CD4-positive, alpha-beta T cell treated with Interleukin-6 at 100 ng/mL for 8 hours (primary cell): ENCODE data around the gene GRM7.

ENCODE experiments used
- DNase-seq: peaks from one replicate; pipeline ENCODE4 v3.0.0-alpha.2; 2020; ENCODE audit warnings: mixed read lengths, low spot score

GRM7 gene

GRCh38 chr3:6971933-6972332, 111.0 kb downstream of the GRM7 start:
- no peak for DNase-seq

- DNase-seq = no peak
Observed at GRCh38 chr3:6985848-6986247, 124.9 kb downstream of the GRM7 start.

- no peak for DNase-seq
Observed at GRCh38 chr3:6989608-6990291, 128.8 kb downstream of the GRM7 start.

GRCh38 chr3:6994081-6994668, 133.3 kb downstream of the GRM7 start:
- DNase-seq = no peak

GRCh38 chr3:7000501-7000900, 139.6 kb downstream of the GRM7 start:
- DNase-seq = no peak

DNA sequence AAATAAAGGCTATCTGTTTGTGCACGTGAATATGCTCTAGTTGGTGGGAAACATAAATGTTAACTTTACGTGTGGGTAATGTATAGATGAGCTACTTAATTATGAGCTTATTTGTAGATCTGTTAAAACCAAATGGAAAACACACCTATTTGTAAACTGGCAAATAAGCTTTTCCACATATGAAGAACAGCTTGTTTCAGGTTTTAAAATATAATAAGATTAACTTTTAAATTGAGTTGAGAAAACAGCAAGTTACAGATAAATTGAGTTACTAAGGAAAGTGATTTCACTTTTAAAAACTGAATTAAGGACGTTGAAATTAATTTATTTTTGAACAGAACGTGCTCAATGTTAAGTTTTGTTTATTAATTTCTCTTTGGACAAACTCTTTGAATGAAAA, 140.5 kb downstream of the GRM7 start:
- DNase-seq = no peak

- no peak for DNase-seq
Observed at GRCh38 chr3:7015683-7016440, 154.9 kb downstream of the GRM7 start.

DNA sequence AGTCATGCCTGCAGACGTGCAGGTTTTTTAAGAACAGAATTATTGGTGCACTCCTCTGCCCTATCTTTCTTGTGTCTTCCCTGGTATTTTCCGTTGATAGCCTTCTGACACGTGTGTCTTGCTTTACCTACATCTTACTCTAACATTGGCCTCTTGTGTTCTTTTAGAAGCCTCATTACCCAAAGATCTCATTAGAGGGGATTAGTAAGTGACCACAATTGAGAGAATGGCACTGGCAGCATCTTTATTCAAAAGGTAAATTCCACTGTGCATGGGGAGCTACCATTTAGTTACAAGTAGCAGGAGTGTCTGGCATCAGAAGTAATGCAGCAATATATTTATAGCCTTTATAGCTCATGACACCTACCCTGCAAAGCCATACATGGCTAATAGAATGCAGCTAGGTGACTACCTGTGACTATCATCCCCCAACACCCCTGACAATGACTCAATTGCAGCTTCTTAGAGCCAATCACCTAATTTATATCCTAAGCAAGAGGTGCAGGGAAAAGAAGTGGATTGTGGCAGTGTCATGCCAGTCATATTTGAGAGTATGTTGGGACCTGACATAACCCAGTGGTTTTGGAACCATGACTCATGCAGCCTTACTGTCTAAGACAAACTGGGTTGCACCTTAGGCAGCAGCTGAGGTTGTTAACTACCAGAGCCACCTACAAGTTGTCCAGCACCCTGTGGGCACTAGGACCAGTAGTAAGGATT, 164.8 kb downstream of the GRM7 start:
- no peak for DNase-seq

DNA sequence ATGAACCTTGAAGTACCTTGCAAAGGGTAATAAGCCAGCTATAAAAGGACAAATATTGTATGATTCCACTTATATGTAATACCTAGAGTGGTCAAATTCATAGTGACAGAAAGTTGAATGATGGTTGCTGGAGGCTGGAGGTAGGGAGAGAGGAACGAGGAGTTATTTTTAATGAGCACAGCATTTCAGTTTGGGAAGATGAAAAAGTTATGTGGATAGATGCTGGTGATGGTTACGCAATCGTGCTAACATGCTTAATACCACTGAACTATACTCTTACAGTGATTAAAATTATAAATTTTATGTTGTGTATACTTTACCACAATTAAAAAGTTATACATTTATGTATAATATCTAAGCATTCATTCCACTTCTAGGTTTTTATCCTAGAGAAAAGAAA, 168.6 kb downstream of the GRM7 start:
- DNase-seq = no peak

DNA sequence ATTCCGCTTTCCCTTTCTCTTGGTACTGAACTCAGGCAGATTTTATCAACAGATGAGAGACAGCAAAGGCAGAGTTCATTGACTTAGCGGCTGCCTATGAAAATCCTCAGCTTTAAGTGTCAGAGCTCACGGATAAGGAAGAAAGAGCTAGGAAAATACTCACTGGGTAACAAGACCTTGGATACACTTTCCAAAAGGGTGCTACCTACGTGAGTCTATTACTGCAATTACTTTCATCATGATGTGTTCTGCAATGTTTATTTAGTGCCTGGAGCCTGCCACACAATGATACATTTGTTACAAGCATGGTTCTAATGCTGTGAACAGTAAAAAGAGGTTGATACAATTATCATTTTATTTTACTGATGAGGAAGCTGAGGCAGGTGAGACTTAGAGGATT, 177.5 kb downstream of the GRM7 start:
- DNase-seq = no peak

DNA sequence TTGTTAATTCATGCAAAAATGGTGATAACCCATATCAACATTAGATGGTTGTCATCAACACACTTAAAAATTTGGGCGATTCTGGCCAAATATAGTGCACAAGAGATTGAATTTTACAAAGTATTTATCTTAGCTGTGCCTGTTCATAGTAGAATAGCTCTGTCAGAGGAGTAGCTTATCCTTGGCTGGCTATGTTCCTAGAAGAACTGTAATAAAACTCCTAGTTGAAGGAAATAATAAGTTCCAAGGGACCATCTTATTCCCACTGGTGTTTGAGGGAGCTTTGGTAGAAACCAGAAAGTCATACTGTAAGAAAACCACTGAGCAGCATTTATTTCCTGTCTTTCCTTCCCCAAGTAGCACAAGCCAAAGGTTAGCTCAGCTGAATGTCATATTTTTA, 201.8 kb downstream of the GRM7 start:
- no peak for DNase-seq

DNA sequence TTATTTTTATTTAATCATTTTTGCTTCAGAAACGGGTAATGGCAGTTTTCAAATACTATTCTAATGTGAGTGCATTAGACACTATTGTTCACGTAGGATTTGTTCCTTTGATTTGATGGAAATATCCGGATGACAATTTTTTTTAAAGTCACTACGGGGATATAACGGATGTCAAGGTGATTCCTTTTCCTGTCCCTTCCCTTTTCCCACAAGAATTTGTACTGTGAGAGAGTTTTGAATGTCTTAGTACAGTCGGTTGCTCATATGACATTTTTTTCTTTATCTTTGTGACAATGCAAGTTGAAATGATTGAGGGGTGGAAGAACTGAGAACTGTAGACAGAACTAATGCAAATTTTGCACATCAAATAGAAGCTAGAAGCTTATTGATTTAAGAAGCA, 209.5 kb downstream of the GRM7 start:
- DNase-seq = no peak

- no peak for DNase-seq
Observed at GRCh38 chr3:7074217-7074616, 213.3 kb downstream of the GRM7 start.

DNA sequence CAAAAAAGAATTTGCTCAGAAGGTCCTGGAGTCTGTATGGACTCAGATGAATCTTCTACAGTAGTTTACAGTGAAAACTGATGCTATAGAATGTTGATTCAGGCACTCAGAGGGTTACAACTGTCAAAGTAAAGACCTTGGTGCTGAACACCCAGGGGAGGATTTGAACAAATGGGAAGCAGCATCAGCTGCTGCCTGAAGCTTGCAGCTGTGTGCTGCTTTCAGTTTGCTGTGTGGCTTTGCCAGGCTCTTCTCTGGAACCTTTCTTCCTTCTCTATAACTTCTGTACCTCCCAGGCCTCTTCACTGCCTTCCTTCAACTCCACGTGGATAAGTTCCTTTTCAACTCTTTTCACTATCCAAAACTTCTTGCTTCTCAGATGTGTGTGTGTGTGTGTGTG, 214.2 kb downstream of the GRM7 start:
- DNase-seq = no peak

DNA sequence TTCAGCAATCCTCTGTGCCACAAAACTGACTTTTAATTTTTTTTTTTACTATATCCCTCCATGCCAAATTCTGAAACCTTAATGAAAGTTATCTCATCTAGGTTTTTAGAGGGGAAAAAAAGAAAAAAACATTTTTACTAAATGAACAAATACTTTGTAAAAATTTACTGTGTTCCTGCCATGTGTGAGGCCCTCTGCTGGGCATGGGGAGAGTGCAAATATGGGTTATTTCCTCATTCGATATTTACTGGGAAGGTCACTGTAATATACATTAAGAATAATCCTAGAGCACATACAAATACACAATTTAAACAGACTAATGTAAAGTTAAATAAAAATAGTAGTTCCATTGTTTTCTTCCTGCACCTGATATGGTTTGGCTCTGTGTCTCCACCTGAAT, 215.0 kb downstream of the GRM7 start:
- no peak for DNase-seq

DNA sequence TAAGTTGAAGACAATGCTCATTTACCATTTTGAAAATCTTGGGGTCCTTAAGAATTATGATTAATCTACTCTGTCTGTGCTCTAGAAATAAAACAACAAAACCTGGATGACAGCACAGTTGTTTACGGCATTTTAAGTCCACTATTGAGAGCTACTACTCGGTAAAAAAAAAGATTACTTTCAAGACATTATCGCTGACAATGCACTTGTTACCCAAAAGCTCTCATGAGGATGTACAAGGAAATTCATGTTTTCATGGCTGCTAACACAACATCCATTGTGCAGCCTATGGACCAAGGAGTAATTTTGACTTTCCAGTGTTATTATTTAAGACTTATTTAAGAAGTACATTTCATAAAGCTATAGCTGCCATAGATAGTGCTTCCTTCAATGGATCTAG, 221.3 kb downstream of the GRM7 start:
- DNase-seq = no peak

DNA sequence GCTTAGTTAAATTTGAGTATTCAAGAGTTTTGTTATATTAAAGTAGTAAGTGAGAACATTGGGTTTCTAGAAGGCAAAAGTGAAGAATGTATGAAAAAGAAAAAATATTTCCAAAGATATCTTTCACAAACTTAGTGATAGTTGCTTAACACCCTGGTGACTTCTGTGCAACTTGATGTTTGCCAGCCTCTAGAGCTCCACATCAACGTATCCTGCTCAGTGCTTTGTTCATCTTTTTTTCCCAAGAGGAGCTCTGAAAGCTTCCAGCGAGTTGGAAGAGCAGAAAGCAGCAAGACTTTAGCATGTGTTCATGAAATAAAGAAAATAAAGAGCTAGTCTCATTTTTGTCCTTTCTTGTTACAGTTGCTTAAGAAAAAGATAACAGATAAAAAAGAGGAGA, 225.5 kb downstream of the GRM7 start:
- no peak for DNase-seq

- DNase-seq = no peak
Observed at GRCh38 chr3:7095116-7095515, 234.2 kb downstream of the GRM7 start.

DNA sequence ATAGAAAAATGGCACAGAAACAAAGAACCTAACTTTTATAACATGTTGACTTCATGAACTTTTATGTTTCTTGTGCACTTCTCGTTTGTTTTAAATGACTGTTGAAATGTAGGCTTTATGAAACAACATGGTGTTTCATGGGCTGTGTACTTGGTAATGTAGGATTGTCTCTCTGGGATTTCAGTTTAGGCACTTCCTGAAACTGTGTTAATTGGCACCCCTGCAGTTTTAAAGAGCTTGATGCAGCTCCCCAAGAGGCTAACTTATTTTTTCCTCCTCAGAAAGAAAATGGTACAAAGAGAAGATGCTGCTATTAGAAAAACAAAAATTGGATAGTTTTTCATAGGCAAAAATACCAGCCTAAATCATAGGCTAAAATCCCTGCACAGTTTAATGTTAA, 239.2 kb downstream of the GRM7 start:
- DNase-seq = no peak

DNA sequence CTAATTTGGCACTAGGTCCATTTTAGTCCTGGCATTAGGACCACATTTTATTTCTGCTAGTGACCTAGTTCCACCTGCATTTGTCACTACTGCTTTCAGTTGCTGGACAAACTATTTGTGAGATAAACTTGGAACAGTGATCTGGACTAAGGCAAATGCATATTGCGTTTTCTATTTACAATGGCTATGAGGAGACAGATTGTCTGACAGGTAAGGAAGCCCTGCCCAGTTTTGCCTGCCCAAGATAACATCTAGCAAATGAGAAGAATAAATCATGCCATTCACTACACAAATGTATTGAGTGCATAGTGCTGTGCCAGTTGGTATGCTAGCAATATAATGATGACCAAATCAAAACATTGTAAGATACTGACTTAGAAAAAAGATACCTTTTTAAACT, 245.7 kb downstream of the GRM7 start:
- DNase-seq = no peak

DNA sequence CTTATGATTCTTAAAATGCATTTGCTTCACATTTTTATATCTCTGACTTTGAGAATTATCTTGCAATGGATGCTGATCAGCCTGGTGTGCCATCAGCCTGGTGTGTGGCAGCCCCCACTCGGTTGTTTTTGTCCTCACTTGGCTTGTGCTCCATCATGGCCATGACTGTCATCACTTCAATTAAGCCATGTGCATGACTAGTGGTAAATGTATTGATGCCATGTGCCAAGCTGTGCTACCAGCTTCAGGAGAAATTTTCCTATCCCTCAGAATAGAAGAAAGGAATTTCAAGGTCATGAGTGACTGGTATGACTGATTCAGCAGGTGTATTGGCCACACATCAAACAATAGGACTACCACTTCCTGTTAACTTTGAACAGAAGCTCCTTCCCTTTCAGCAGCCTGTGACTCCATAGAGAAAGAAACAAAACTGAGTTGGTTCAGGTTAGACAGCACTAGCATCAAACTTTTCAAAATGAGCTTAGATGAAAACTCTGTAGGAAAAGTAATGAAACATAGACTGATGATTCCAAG, 251.7 kb downstream of the GRM7 start:
- no peak for DNase-seq

GRCh38 chr3:7144697-7145308, 283.9 kb downstream of the GRM7 start:
- DNase-seq = no peak
